ENCODE results near the gene ARCN1. TPM values are rescaled to one million over a fixed set of nuclear protein-coding genes. Genes with fewer than 3 reads are reported as not detected.
"Not testable (repeated sequence)": the region's sequence is repeated elsewhere in the genome, so short reads cannot be mapped to it uniquely, and the experiment has no call there.

The ARCN1 gene
- total RNA-seq, 1 donor from 2014 or later, result 179 TPM

DNA sequence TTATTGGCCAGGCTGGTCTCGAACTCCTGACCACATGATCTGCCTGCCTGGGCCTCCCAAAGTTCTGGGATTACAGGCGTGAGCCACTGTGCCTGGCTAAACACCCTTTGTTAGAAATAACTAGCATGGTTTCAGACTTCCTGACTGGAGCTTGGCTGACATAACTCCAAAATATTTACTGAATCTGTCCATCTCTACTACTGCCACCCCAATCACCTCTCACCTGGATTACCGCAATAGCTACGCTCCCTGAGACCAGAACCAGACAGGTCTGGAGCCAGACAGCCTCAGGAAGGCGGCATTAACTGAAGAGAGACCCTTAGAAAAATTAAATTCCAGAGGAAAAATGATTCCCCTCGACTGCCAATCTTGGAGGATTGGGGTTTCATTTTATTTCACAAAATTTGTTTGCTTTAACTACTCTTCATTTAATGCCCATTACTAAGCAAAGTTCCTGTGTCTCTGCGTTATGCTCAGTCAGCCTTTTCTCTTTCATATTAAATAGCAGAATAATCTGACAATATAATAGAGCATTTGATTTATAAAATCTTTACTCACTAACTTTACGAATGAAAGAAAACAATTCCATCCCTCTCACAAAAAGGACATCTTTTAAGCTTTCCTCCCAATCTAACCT is 28.1 kb upstream of the ARCN1 start:
- no peak for DNase-seq (ENCODE audit: low read depth)

DNA sequence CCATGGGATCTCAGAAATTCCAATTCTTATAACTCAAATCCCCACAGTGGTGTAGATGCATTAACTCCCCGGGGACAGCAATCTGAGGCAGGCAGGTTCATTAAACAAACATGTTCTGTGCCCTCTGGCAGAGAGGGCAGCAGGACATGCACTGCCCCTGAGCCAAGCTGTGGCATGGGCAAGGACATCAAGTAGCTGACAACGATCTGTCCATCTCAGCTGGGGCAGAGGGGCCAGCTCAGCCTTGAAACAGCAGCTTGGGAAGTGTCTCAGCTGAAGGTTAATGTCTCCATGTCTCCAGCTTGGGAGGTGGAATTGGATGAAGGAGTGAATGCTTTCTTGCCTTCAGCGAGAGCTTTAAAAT is 27.6 kb upstream of the ARCN1 start:
- DNase-seq (ENCODE audit: low read depth), result no peak

DNA sequence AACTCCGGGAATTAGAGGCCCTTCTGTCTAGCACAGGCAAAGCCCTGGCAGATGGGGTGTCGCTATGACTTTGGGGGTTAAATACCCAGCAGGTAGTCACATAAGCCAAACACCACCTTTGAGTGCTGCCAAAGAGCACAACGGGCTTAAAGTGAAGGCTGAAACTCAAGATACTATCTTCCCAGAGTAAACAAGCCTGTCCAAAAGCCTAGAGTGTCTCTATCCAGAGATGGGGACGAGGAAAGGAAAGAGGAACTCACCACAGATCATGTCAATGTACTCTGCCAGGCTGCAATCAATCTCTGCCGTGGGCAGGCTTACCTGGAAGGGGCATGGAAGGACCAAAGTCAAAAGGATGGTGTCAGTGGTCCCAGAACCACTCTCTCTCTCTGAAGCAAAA is 26.7 kb upstream of the ARCN1 start:
- DNase-seq (ENCODE audit: low read depth), result no peak

DNA sequence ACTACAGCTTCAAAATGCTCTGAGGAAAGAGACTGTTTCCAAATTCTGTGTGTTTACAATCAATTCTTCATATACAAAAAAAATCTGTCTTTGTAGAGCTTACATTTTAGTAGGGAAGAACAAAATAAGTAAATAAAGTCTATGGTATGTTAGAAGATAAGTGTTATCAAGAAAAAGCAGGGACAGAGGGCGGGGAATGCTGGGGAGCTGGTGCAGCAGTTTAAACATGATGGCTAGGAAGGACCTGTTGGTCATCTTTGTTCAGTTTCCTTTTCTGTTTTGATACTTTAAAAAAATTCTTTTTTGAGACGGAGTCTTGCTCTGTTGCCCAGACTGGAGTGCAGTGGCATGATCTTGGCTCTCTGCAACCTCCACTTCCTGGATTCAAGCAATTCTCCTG is 25.1 kb upstream of the ARCN1 start:
- DNase-seq (ENCODE audit: low read depth), result no peak

- no peak for DNase-seq (ENCODE audit: low read depth)
These were observed 19.9 kb upstream of the ARCN1 start for GRCh38 chr11:118552341-118552740.

GRCh38 chr11:118560806-118561205 is 11.4 kb upstream of the ARCN1 start:
- DNase-seq (ENCODE audit: low read depth), result no peak

DNA sequence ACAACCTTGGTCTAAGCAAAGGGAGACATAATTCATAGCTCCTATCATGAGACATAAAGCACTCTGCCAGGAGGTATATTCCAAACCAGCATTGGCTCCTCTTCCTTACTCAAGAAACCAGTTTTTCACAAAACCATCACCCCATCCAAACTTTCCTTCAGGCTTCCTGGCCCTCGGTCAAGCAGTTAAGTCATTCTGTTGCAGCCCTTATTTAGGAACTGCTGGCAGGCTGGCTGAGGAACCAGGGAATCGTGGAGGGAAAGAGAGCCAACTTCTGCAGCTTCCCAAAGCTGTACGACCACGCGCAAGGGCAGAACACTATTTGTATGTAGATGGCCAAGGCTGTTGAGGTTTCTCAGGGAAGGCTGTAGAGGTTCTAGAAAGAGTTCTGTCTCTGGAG is 7.2 kb upstream of the ARCN1 start:
- no peak for DNase-seq (ENCODE audit: low read depth)

DNA sequence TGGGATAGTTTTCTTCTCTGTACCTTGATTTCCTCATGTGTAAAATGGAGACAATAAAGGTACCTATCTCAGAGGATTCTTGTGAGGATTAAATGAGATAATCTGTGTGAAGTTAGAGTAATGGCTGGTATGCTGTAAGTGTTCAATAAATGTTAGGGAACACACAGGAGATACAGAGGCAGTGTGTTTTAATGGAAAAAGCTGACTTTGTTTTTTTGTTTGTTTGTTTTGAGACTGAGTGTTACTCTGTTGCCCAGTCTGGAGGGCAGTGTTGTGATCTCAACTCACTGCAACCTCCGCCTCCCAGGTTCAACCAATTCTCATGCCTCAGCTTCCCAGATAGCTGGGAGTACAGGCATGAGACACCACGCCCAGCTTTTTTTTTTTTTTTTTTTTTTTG is 2.5 kb upstream of the ARCN1 start:
- no peak for DNase-seq (ENCODE audit: low read depth)

- DNase-seq (ENCODE audit: low read depth), result no peak
These were observed 1.4 kb upstream of the ARCN1 start for GRCh38 chr11:118570787-118571186.

GRCh38 chr11:118571701-118572060 is 528 bp upstream of the ARCN1 start:
- not testable (repeated sequence) for DNase-seq (ENCODE audit: low read depth)

DNA sequence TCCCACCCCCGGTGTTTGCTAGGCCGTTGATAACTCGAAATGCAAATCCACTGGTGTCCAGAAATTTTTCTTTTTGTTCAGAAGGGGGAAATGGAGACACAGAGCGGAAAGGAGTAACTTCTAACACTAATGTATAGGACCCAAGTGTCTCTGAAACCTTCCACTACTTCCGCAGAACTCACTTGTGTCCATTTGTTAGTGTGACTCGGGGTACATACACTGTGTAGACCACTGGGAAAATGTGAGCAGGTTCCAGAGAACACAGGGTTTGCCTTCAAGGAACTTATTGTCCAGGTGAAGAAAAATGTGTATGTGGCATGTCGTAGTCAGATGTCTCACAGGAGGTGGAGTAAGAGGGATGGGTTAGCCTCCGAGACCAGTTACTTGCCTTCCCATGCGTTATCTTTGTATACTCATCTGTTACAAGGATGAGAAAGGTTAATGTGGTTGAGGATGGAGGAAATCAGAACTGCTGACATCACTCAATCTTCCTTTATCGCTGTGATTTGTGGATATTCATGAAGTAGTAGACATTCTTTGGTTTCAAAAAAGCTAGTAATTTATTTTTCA is 857 bp downstream of the ARCN1 start:
- DNase-seq (ENCODE audit: low read depth), result peak; percentile 33

GRCh38 chr11:118574636-118575035 is 2.4 kb downstream of the ARCN1 start:
- no peak for DNase-seq (ENCODE audit: low read depth)

DNA sequence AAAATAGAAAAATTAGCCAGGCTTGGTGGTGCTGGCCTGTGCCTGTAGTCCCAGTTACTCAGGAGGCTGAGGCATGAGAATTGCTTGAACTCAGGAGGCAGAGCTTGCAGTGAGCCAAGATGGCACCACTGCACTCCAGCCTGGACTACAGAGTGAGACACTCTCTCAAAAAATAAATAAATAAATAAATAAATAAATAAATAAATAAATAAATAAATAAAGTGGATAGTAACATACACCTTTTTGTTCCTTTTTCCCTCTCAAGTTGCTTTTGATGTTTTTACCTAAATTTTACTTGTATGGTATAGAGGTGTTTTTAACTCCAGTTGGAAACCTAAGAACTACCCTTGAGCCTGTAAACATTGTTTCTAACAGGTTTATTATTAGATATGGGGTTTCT is 5.8 kb downstream of the ARCN1 start:
- DNase-seq (ENCODE audit: low read depth), result not testable (repeated sequence)

DNA sequence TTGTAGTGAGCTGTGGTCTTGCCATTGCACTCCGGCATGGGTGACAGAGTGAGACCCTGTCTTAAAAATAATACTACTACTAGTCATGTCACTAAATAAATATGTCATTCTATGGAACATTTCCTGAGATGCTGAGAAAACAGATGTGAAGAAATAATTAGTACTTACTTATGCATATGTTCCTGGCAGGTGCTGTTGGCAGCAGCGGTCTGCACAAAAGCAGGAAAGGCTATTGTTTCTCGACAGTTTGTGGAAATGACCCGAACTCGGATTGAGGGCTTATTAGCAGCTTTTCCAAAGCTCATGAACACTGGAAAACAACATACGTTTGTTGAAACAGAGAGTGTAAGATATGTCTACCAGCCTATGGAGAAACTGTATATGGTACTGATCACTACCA is 8.8 kb downstream of the ARCN1 start:
- DNase-seq (ENCODE audit: low read depth), result no peak

DNA sequence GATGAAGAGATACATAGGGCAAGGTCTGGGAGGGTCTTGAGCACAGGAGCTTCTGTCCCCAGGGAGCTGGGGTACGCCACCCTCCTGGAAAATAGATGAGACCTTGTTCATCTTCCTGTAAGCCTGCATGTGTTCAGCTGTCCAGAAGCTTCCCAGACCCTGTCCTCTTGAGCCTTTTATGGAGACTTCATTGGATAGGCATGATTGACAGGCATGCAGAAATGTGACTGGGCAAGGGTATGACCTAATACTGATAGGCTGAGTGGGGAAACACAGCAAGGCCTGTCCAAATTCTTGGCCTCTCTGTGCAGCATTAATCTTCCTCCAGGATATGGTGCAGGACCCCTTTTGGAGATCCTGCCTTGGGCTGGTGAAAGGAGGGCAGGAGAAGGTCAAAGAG is 15.7 kb downstream of the ARCN1 start:
- no peak for DNase-seq (ENCODE audit: low read depth)

DNA sequence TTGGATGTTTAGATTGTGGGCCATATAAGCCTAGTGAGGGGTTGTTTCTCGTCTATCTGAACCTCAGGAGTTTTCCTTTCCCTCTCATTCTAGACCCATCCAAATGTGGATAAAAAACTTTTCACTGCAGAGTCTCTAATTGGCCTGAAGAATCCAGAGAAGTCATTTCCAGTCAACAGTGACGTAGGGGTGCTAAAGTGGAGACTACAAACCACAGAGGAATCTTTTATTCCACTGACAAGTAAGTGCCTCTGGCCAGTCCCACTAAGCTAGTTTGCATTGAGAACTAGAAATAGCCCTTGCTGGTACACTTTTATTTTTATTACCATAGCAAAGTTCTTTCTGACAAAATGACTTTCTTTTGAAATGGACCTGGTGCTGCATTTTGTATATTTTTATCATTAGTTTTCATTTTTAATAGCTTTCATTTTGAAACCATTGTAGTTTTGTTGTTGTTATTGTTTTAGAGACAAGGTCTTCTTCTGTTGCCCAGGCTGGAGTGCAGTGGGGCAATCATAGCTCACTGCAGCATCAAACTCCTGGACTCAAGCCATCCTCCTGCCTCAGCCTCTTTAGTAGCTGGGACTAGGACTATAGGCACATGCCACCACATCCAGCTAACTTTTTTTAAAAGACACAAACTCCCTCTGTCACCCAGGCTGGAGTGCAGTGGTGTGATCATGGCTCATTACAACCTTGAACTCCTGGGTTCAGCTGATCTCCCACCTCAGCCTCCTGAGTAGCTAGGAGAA is 20.6 kb downstream of the ARCN1 start:
- no peak for DNase-seq (ENCODE audit: low read depth)

GRCh38 chr11:118594984-118595383 is 22.8 kb downstream of the ARCN1 start:
- DNase-seq (ENCODE audit: low read depth), result peak; percentile 75

- no peak for DNase-seq (ENCODE audit: low read depth)
These were observed 24.3 kb downstream of the ARCN1 start for GRCh38 chr11:118596224-118597146.

GRCh38 chr11:118597556-118597955 is 25.3 kb downstream of the ARCN1 start:
- no peak for DNase-seq (ENCODE audit: low read depth)

- DNase-seq (ENCODE audit: low read depth), result no peak
These were observed 30.1 kb downstream of the ARCN1 start for GRCh38 chr11:118602331-118602730.

GRCh38 chr11:118603709-118604108 is 31.5 kb downstream of the ARCN1 start:
- DNase-seq (ENCODE audit: low read depth), result not testable (repeated sequence)

DNA sequence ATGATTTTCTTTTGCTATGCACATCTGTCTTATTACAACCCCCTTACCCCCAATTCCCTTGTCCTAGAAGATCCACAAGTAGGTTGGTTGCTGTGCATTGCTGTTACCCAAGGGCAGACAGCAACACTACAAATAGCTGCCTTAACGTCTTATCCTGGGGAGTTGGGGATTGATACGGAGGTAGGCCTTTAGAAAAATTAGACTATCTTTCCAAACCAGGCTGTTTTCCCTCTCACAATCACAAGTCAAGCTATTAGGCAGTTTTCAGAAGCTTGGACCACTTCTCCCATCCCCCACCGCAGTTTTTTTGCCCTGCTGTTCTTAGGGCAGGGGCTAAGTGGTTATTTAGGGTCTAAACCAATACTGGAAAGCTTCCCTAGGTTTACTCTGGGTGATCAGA is 32.4 kb downstream of the ARCN1 start:
- DNase-seq (ENCODE audit: low read depth), result no peak
